ENCODE measurements around the gene GNB1L. TPM values are rescaled to one million over a fixed set of nuclear protein-coding genes. Genes with fewer than 3 reads are reported as not detected.

The GNB1L gene
- total and polyA plus RNA-seq, 7 donors, result 2.5 to 15.0 (median 5.3) TPM

GRCh38 chr22:19852177-19852781 is 2.4 kb downstream of the GNB1L start:
- DNase-seq, result peak; percentile 69
- Histone ChIP-seq H3K27ac (no peak overlapping the region), H3K4me1 (peaks cover 0 to 38% (median 27%) of the 10 kb centered on the region in 4 donors), H3K27me3 (no peaks in the 10 kb centered on the region), H3K36me3 (peaks cover 9 to 33% (median 19%) of the 10 kb centered on the region in 4 donors), H3K9me3 (no peaks in the 10 kb centered on the region), H3K4me3 (no peak overlapping the region)
- intact Hi-C loops (cut with DNase I), result loop anchor here (10.0 kb wide), 2 partner anchors 283 to 407 kb away; partner anchors contain the start of genes C22orf39 and ZDHHC8
- 89 to 95% methylated on average over 12 of the region's 12 CpGs for WGBS, 2 donors
- TF ChIP-seq POLR2A (IDR thresholded peaks at IDR 0.05), result no peak
- no peak for TF ChIP-seq CTCF (IDR thresholded peaks at IDR 0.05)
- no peak for TF ChIP-seq EP300 (IDR thresholded peaks at IDR 0.05)
- TF ChIP-seq POLR2AphosphoS5 (IDR thresholded peaks at IDR 0.05), result no peak

GRCh38 chr22:19851291-19852176 is 3.1 kb downstream of the GNB1L start:
- no peaks in the 10 kb centered on the region for H3K27me3 ChIP-seq
- WGBS, 2 donors, result 93 to 94% methylated on average over 21 of the region's 21 CpGs

GRCh38 chr22:19850763-19851109 is 3.9 kb downstream of the GNB1L start:
- WGBS, 2 donors, result 85 to 87% methylated on average over 9 of the region's 9 CpGs
- intact Hi-C loops (cut with DNase I), result loop anchor here (10.0 kb wide), 2 partner anchors 284 to 406 kb away; partner anchors contain the start of genes C22orf39 and ZDHHC8
- no peak for TF ChIP-seq POLR2AphosphoS5 (IDR thresholded peaks at IDR 0.05)
- TF ChIP-seq POLR2A (IDR thresholded peaks at IDR 0.05), result no peak
- TF ChIP-seq CTCF (IDR thresholded peaks at IDR 0.05), result no peak
- no peak for TF ChIP-seq EP300 (IDR thresholded peaks at IDR 0.05)
- Histone ChIP-seq H3K27ac (no peak overlapping the region), H3K4me1 (peaks cover 0 to 31% (median 23%) of the 10 kb centered on the region in 4 donors), H3K4me3 (no peak overlapping the region), H3K36me3 (peaks cover 9 to 38% (median 22%) of the 10 kb centered on the region in 4 donors), H3K9me3 (no peaks in the 10 kb centered on the region), H3K27me3 (no peaks in the 10 kb centered on the region)
- DNase-seq, result no peak

More at GRCh38 chr22:19851291-19852176, 3.1 kb downstream of the GNB1L start:
- no peak overlapping the region for H3K4me3 ChIP-seq
- no peaks in the 10 kb centered on the region for H3K9me3 ChIP-seq
- no peak for DNase-seq
- intact Hi-C loops (cut with DNase I), result loop anchor here (10.0 kb wide), 2 partner anchors 283 to 407 kb away; partner anchors contain the start of genes C22orf39 and ZDHHC8
- peaks cover 0 to 38% (median 27%) of the 10 kb centered on the region in 4 donors for H3K4me1 ChIP-seq
- no peak for TF ChIP-seq CTCF (IDR thresholded peaks at IDR 0.05)
- no peak for TF ChIP-seq EP300 (IDR thresholded peaks at IDR 0.05)
- no peak for TF ChIP-seq POLR2A (IDR thresholded peaks at IDR 0.05)
- no peak for TF ChIP-seq POLR2AphosphoS5 (IDR thresholded peaks at IDR 0.05)
- H3K36me3 ChIP-seq, result peaks cover 9 to 38% (median 22%) of the 10 kb centered on the region in 4 donors
- no peak overlapping the region for H3K27ac ChIP-seq

- TF ChIP-seq POLR2A (IDR thresholded peaks at IDR 0.05) (no peak), CTCF (IDR thresholded peaks at IDR 0.05) (no peak), POLR2AphosphoS5 (IDR thresholded peaks at IDR 0.05) (no peak), EP300 (IDR thresholded peaks at IDR 0.05) (no peak)
- Histone ChIP-seq H3K9me3 (no peaks in the 10 kb centered on the region), H3K4me3 (no peak overlapping the region), H3K4me1 (peaks cover 0 to 28% (median 18%) of the 10 kb centered on the region in 4 donors), H3K27ac (peak overlapping the region in 1 of 4 donors; percentile 9), H3K27me3 (no peaks in the 10 kb centered on the region), H3K36me3 (peaks cover 9 to 38% (median 22%) of the 10 kb centered on the region in 4 donors)
- DNase-seq, result peak; percentile 50
- intact Hi-C loops (cut with DNase I), result loop anchor here (10.0 kb wide), 2 partner anchors 285 to 405 kb away; partner anchors contain the start of genes C22orf39 and ZDHHC8
- 84 to 90% methylated on average over 9 of the region's 9 CpGs for WGBS, 2 donors
These were observed 4.6 kb downstream of the GNB1L start for GRCh38 chr22:19849835-19850762.
